ENCODE results near the gene FUCA2. TPM values are rescaled to one million over a fixed set of nuclear protein-coding genes. Genes with fewer than 3 reads are reported as not detected.

FUCA2 gene
- total and polyA plus RNA-seq, 2 of the 8 experiments (the other 6 are each of a cell fraction or from before 2014, with no cell fraction given), result 24.2 to 47.2 TPM

DNA sequence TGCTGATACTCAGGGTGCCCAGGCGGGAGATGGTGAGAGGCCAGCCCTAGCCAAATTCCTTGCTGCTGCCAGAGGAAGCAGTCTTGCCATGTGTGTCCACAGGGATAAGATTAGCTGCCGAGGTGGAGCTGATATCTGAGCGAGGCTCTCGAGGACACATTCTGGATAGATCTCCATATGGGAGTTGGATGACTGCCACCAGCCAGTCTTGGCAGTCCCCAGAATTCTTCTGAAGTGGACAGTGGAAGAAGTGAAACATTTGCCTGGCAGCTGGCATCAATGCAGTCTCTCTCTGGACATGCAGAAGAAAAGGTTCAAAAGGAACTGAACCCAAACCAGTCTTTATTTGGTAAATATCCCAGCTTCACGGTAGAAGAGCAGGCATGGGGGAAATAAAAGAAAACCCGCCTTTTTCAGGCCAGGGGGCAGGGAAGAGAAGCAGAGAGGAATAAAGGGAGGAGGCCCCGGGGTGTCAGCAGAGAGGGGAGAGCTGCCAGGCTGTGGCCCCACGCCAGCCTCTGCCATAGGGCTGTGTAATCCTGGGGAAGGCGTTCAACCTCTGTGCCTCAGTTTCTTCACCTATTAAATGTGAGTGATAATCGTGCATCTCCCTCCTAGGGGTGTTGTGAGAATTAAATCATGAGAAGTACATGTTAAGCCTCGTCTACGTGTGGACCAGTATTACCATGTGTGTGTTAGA lies 3.7 kb upstream of the FUCA2 start:
- H3K4ac ChIP-seq (replicated peaks; ENCODE audit: insufficient read length, low read depth, low read length), result no peak overlapping the region
- H3K9me3 ChIP-seq (ENCODE audit: insufficient read depth in 2 of 2, low read depth in 1 of 2, low read length in 1 of 2), result no peaks in the 10 kb centered on the region
- no peak overlapping the region for H3K4me3 ChIP-seq (ENCODE audit: extremely low read depth in 1 of 4, insufficient read depth in 2 of 4, low read depth in 3 of 4, low read length in 4 of 4)
- no peak overlapping the region for H3K14ac ChIP-seq (ENCODE audit: insufficient read length)
- peak overlapping the region; percentile 22; the same call in 1 of the 2 replicates for H2BK15ac ChIP-seq (ENCODE audit: low read length)
- H2AK5ac ChIP-seq (ENCODE audit: low read depth, low read length), result no peak overlapping the region
- H3K27ac ChIP-seq (ENCODE audit: low read depth, low read length), result no peak overlapping the region
- no peak overlapping the region for H2BK120ac ChIP-seq (replicated peaks; ENCODE audit: low read depth, low read length)
- no peak overlapping the region for H3K56ac ChIP-seq (replicated peaks; ENCODE audit: insufficient read length, low read depth, low read length)
- H3K23ac ChIP-seq (ENCODE audit: insufficient read length), result no peak overlapping the region
- no peaks in the 10 kb centered on the region for H4K20me1 ChIP-seq (replicated peaks in 1 of 2; ENCODE audit: control insufficient read depth in 1 of 2, insufficient read depth in 2 of 2, low read length in 2 of 2)
- H2BK12ac ChIP-seq (ENCODE audit: low read depth, low read length), result no peak overlapping the region
- no peaks in the 10 kb centered on the region for H3K79me1 ChIP-seq (ENCODE audit: low read depth, low read length)
- peaks cover 0 to 9% (median 5%) of the 10 kb centered on the region in 4 experiments; a peak in 3 of 7 replicates for H3K27me3 ChIP-seq (replicated peaks in 1 of 4; ENCODE audit: control insufficient read depth in 3 of 4, extremely low read depth in 1 of 4, insufficient read depth in 3 of 4, low read length in 3 of 4)
- no peak overlapping the region for H4K91ac ChIP-seq (replicated peaks; ENCODE audit: insufficient read length, low read length)
- no peak overlapping the region for H2BK5ac ChIP-seq (ENCODE audit: low read depth, low read length)
- WGBS, 2 experiments (ENCODE audit: extremely low coverage in 1 of 2, insufficient coverage in 1 of 2, insufficient read length in 1 of 2, insufficient replicate concordance in 2 of 2, low coverage in 1 of 2, low lambda C conversion rate in 2 of 2, missing lambda C conversion rate in 1 of 2), result 85% methylated on average over 12 of the region's 12 CpGs; no CpG with 5 or more reads in 1 of the 2 experiments
- H3K4me2 ChIP-seq (ENCODE audit: insufficient read depth in 1 of 2, low read depth in 2 of 2, low read length in 2 of 2), result no peak overlapping the region
- H3K79me2 ChIP-seq (ENCODE audit: control insufficient read depth in 1 of 2, insufficient read depth in 2 of 2, low read length in 2 of 2), result peaks cover 0 to 9% of the 10 kb centered on the region in 2 experiments; a peak in 2 of 4 replicates
- ChIA-PET CTCF (ENCODE audit: partially characterized antibody) (interaction anchor here (0.8 to 7.5 kb wide), 7 partner anchors 10 to 434 kb away, joined by 3 to 77 read pairs (median 4); no protein-coding TSS in a partner anchor), POLR2A (ENCODE audit: partially characterized antibody) (interaction anchor here (0.6 kb wide), 1 partner anchor 63 kb away, joined by 3 read pairs; no protein-coding TSS in a partner anchor)
- no peak for TF ChIP-seq GABPA (IDR thresholded peaks at IDR 0.05; ENCODE audit: borderline replicate concordance, insufficient read depth, low read length)
- TF ChIP-seq NRF1 (IDR thresholded peaks at IDR 0.05; ENCODE audit: low read depth, low read length), result no peak
- no peak for TF ChIP-seq HDAC2 (IDR thresholded peaks at IDR 0.05; ENCODE audit: borderline replicate concordance in 1 of 2, low read depth in 2 of 2, low read length in 2 of 2)
- no peak overlapping the region for H4K5ac ChIP-seq (ENCODE audit: insufficient read length, low read depth, low read length)
- no peak overlapping the region for H4K8ac ChIP-seq (ENCODE audit: extremely low read depth, insufficient read depth, low read length)
- FAIRE-seq (no peak), DNase-seq (ENCODE audit: low read depth in 1 of 2, low spot score in 2 of 2) (no peak)
- H3K36me3 ChIP-seq (ENCODE audit: control insufficient read depth in 2 of 4, insufficient read depth in 4 of 4, low read length in 3 of 4), result no peaks in the 10 kb centered on the region
- H3K18ac ChIP-seq (ENCODE audit: extremely low read depth, low read length), result no peak overlapping the region
- H2AFZ ChIP-seq (ENCODE audit: low read length), result no peak overlapping the region
- no peak overlapping the region for H3K9ac ChIP-seq (replicated peaks in 1 of 4; ENCODE audit: extremely low read depth in 1 of 4, low read depth in 3 of 4, low read length in 3 of 4)
- no peak overlapping the region for H2BK20ac ChIP-seq (ENCODE audit: low read length)
- peaks cover 8 to 14% (median 12%) of the 10 kb centered on the region in 4 experiments for H3K4me1 ChIP-seq (replicated peaks in 1 of 4; ENCODE audit: control insufficient read depth in 3 of 4, insufficient read depth in 4 of 4, low read length in 3 of 4)
- H3K23me2 ChIP-seq (ENCODE audit: low read depth, low read length), result peaks cover 8% of the 10 kb centered on the region

All from H1 (cell line).